Astrocyte of the spinal cord (primary cell): ENCODE measurements around the gene MED15.

Experiments
- DNase-seq: peaks from one replicate; pipeline ENCODE4 v3.0.0; 2011; ENCODE audit warnings: low read depth, low spot score
- H3K4me3 ChIP-seq: 2 replicates; pipeline ENCODE4 v1.5.1; 2011; ENCODE audit warnings: low read depth, mild to moderate bottlenecking, low read length, moderate library complexity
- CTCF ChIP-seq: IDR thresholded peaks from 2 replicates; pipeline ENCODE4 v1.5.1; 2012; ENCODE audit warnings: low read depth, mild to moderate bottlenecking, low read length, inconsistent platforms
- in situ Hi-C: cut with HindIII; loops from 2 replicates; pipeline ENCODE4 v1.10.0; 2017; ENCODE audit warnings: low sequenced_read_pairs

The MED15 gene

GRCh38 chr22:20577549-20577975, 70.2 kb downstream of the MED15 start:
- H3K4me3 ChIP-seq = no peak overlapping the region
- no peak for TF ChIP-seq CTCF
- DNase-seq = no peak
- in situ Hi-C loops = no loop called here

GRCh38 chr22:20578192-20578591, 70.8 kb downstream of the MED15 start:
- DNase-seq = no peak
- in situ Hi-C loops = no loop called here
- TF ChIP-seq CTCF = no peak
- no peak overlapping the region for H3K4me3 ChIP-seq

- H3K4me3 ChIP-seq = no peak overlapping the region
- in situ Hi-C loops = no loop called here
- no peak for DNase-seq
- no peak for TF ChIP-seq CTCF
Measured at GRCh38 chr22:20578707-20579106, 71.3 kb downstream of the MED15 start.

- H3K4me3 ChIP-seq = no peak overlapping the region
- DNase-seq = no peak
- TF ChIP-seq CTCF = no peak
- in situ Hi-C loops = no loop called here
Measured at GRCh38 chr22:20579273-20580120, 72.1 kb downstream of the MED15 start.

- DNase-seq = no peak
- H3K4me3 ChIP-seq = no peak overlapping the region
- in situ Hi-C loops = no loop called here
- TF ChIP-seq CTCF = no peak
Measured at GRCh38 chr22:20580179-20580578, 72.8 kb downstream of the MED15 start.

- H3K4me3 ChIP-seq = no peak overlapping the region
- no peak for DNase-seq
- in situ Hi-C loops = no loop called here
- TF ChIP-seq CTCF = no peak
Measured at GRCh38 chr22:20580611-20581502, 73.4 kb downstream of the MED15 start.
